NCI-H187 treated with DMSO at 0.1 percent for 48 hours (cell line): ENCODE data around the gene PLET1.
A peak's percentile ranks its signal among the peaks of the same experiment; 100 is the strongest.

Experiments
- DNase-seq: peaks from one replicate; lab custom pipeline; 2025; lab: John Stamatoyannopoulos, UW

PLET1 gene

GRCh38 chr11:112238041-112238440, 22.6 kb downstream of the PLET1 start:
- DNase-seq = no peak

DNA sequence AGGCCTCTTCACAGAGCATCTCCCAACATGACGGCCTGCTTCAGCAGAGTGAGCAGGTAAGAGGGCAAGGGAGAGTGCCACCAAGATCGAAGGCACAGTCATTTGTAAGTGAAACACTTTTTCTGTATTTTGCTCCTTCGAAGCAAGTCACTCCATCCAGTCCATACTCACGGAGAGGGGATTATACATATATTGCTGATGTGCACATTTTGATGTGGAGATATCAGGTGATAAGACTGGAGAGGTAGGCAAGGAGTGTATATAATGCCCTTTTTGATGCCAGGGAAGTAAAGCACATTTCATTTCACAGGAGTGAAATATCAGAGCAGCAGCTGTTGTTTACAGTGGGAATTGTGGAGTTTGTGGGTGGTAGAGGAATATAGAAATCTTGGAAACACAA, 23.2 kb downstream of the PLET1 start:
- no peak for DNase-seq

- DNase-seq = no peak
Measured at GRCh38 chr11:112235750-112236390, 24.8 kb downstream of the PLET1 start.

- no peak for DNase-seq
Measured at GRCh38 chr11:112231952-112232351, 28.7 kb downstream of the PLET1 start.

DNA sequence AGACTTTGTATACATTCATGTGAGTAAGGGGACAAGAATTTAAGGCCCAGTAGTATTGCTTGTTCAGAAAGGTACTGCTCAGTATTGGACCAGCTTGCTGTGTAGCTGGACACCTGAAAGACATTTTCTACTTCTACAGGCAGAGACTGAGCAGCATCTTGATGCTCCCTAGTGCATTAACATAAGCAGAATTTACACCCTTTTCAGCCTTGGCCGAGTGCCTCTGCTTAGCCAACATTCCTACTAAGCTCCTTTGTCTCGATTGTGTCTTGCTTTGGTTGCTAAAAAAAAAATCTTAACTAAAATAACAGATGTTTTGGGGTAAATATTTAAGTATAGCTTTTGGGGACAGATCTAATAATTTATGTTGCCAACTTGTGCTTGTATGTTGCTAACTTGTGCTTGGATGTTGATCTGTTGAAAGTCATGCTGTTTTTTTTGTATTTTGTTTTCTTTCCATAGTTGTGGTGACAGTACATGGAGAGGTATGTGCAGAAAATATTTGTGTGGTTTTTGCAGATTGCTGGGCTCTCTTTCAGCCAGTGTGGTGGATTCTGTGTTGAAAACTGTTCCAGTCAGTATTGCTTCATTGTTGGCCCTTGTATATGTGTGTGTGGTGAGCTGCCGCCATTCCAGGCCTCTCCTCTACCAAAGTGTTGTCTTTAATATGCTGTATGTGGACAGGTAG, 30.8 kb downstream of the PLET1 start:
- no peak for DNase-seq

DNA sequence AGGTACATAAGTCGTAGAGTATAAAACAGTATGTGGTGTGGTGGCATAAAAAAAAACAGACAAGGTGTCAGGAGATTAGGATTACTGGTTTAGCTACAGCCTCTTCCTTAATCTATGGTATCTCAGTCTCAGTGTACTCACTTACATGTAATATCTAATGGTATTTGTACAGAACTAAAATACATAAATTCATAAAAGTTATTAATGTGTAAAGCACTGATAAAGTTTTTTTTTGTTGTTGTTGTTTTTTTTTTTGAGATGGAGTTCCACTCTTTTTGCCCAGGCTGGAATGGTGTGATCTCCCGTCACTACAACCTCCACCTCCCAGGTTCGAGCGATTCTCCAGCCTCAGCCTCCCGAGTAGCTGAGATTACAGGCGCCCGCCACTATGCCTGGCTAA, 31.5 kb downstream of the PLET1 start:
- no peak for DNase-seq

DNA sequence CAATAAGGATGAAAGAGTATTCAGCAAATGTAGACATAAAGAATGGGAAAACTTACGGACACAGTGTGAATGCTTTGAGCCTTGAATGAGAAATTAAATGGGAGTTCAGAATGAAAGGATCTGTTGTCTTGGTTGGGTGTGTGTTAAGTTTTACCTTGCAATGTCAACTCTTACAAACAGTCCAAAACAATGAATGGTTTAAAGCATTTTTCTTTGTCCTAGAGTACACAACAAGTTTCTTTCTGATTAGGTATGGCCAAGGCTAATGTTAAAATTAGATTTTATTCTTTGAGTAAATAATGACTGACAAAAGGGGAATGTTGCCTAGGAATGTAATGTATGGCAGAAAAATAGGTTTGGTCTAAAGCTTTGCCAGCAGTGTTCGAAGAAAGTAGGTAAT, 32.0 kb downstream of the PLET1 start:
- no peak for DNase-seq

DNA sequence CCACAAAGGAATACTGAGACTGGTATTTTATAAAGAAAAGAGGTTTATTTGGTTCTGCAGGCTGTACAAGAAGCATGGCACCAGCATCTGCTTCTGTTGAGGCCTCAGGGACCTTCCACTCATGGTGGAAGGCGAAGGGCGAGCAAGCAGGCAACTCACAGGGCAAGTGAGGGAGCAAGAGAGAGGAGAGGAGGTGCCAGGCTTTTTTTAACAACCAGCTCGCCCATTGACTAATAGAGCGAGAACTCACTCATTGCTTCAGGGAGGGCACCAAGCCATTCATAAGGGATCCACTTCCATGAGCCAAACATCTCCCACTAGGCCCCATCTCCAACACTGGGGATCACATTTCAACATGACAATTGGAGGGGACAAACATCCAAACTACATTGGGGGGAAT, 33.2 kb downstream of the PLET1 start:
- DNase-seq = no peak

DNA sequence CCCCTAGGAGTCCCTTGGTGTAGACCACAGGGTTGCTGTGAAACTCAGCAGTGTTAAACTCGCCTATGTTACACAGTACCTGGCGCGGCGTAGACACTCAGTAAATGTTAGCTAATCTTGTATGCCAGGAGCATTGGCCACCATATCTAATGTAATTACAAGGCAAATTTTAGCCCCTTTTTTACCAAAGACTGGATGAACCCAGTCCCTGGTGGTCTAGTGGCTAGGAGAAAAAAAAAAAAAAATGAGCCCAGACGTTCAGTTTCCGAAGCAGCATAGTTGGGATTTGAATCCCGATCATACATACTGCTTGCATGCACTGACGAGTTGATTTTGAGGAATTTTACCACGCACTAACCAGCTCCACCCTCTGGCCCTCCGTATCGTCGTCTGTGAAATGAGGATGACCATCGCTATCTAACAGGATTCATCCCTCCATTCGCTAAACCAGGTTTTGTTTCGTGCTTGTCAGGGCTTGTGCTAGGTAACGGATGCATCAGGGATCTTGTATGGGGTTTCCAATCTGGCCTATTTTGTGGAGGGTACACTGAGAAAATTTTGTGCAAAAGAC, 33.7 kb downstream of the PLET1 start:
- no peak for DNase-seq

GRCh38 chr11:112226062-112226830, 34.4 kb downstream of the PLET1 start, which contains the start of gene PTS:
Gene PTS (plus strand): TSS chr11:112226428. CDS start chr11:112226444, 16 bp downstream.
- DNase-seq = peak; percentile 21

DNA sequence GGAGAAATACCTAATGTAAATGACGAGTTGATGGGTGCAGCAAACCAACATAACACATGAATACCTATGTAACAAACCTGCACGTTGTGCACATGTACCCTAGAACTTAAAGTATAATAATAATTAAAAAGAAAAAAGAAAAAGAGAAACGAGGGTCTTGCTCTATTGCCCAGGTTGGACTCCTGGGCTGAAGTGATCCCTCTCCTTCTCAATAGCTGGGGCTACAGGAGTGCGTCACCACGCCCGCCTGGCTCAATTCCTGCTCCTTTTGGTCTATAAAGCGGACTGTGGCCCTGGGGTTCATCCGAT, 35.0 kb downstream of the PLET1 start:
- DNase-seq = no peak

DNA sequence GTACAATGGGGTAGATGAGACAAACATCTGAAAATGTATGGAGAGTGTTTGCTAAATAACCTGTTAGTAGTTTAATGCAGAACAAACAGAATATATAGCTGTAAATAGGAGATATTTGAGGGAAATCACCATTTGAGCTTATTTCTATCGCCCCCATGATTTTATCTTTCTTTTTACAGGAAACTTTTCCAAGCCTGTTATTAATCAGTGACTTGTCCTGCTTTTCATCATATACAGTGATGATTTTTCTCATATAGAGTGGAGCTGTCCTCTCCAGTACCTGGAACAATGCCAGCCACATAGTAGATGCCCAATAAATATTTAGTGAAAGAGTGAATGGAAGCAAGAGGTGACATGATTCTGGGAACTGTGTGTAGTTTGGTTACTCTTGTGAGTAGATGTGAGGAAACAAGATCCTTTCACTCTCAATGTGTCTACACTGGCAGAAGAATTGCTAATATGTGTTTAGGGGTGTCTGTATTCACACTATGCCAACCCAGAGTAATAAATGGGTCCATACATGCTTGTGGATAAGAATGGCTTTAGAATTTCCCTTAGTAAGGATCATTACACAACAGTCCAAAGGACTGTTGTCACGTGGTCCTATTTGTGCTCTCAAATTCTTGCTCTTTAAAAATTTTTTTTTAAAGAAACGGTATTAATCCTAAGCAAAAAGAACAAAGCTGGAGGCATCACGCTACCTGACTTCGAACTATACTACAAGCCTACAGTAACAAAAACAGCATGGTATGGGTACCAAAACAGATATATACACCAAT, 36.7 kb downstream of the PLET1 start:
- no peak for DNase-seq

- no peak for DNase-seq
Measured at GRCh38 chr11:112223121-112223520, 37.5 kb downstream of the PLET1 start.

- no peak for DNase-seq
Measured at GRCh38 chr11:112222303-112222702, 38.4 kb downstream of the PLET1 start.

DNA sequence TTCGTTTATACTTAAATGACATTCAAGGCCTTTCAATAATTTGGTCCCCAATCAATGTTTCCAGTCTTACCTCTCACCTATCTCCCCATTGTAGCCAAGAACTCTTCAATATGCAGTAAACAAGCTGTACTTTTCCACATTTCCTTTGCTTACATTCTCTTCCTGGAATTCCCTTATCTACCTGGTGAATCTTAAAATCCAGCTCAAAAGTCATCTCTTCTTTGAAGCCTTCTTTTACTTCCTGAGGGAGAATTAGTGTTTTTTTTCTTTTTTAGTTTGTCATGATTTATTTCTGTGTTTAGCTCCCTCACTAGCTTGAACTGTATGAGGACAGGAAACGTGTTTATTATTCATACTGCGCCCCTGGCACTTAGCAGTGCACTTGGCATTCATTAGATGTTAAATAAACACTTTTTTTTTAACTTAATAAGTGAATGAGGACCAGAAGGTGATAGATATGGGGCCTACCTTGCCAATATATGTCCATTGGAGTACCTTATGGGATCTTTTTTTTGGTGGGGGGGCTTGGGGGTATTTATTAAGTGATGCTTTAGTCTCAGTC, 39.3 kb downstream of the PLET1 start:
- no peak for DNase-seq

- no peak for DNase-seq
Measured at GRCh38 chr11:112219476-112220232, 41.0 kb downstream of the PLET1 start.

- no peak for DNase-seq
Measured at GRCh38 chr11:112216561-112217105, 44.0 kb downstream of the PLET1 start.

DNA sequence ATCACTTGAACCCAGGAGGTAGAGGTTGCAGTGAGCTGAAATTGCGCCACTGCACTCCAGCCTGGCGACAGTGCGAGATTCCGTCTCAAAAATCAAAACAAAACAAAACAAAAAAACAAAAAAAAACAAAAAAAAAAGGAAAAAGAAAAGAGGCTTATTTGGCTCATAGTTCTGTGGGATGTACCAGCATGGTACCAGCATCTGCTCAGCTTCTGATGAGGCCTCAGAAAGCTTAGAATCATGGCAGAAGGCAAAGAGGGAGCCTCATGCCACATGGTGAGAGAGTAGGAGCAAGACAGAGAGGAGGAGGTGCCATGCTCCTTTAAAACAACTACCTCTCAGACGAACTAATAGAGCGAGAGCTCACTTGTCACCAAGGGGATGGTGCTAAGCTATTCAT, 45.0 kb downstream of the PLET1 start:
- DNase-seq = no peak

- no peak for DNase-seq
Measured at GRCh38 chr11:112213753-112214152, 46.9 kb downstream of the PLET1 start.

DNA sequence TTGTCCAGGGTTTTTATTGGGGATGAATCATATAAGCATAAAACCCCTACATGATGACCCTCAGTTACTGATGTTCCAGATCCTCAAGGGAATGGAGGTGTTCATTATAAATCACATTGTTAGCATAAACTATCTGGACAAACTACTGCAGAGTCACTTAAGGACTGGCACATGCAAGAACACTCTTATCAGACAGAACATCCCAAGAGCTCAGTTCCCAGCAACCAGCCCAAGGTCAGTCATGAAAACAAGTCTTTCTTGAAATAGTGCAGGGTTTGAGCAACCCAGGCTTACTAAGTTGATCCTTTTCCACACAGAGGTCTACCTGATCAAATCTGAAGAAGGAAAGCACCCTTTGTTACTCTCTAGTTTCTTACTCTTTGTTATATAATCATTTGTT, 48.0 kb downstream of the PLET1 start:
- no peak for DNase-seq

GRCh38 chr11:112212290-112212689, 48.4 kb downstream of the PLET1 start:
- no peak for DNase-seq
